GM10847 (cell line): Measurements from ENCODE around the gene SIGLEC8.

ENCODE experiments used
- POLR2A ChIP-seq: IDR thresholded peaks from 2 replicates; pipeline ENCODE4 v1.6.1; 2011; ENCODE audit not compliant: insufficient read length; ENCODE audit errors: extremely low read depth

Gene SIGLEC8

GRCh38 chr19:51430221-51430620 is 28.0 kb downstream of the SIGLEC8 start:
- TF ChIP-seq POLR2A, result no peak

GRCh38 chr19:51427201-51427600 is 31.1 kb downstream of the SIGLEC8 start:
- TF ChIP-seq POLR2A, result no peak

GRCh38 chr19:51422053-51422448 is 36.2 kb downstream of the SIGLEC8 start:
- TF ChIP-seq POLR2A, result no peak

- no peak for TF ChIP-seq POLR2A
Measured at GRCh38 chr19:51421229-51422052, 36.8 kb downstream of the SIGLEC8 start.

GRCh38 chr19:51418707-51419106 is 39.5 kb downstream of the SIGLEC8 start:
- TF ChIP-seq POLR2A, result no peak

- TF ChIP-seq POLR2A, result no peak
Measured at GRCh38 chr19:51417810-51418157, 40.5 kb downstream of the SIGLEC8 start.

- TF ChIP-seq POLR2A, result peak; percentile 42
Measured at GRCh38 chr19:51417107-51417809, 41.0 kb downstream of the SIGLEC8 start, which contains the start of gene SIGLEC10. Gene SIGLEC10, minus strand, starts transcription at chr19:51417642. Its CDS starts 61 bp downstream, at chr19:51417581.

- TF ChIP-seq POLR2A, result no peak
Measured at GRCh38 chr19:51415187-51415586, 43.1 kb downstream of the SIGLEC8 start.

GRCh38 chr19:51410950-51411748 is 47.1 kb downstream of the SIGLEC8 start:
- TF ChIP-seq POLR2A, result no peak

- no peak for TF ChIP-seq POLR2A
Measured at GRCh38 chr19:51407511-51408131, 50.6 kb downstream of the SIGLEC8 start.

GRCh38 chr19:51402117-51402516 is 56.1 kb downstream of the SIGLEC8 start:
- no peak for TF ChIP-seq POLR2A
